DMS79 (cell line): ENCODE data around the gene TRIM66.
A peak's percentile ranks its signal among the peaks of the same experiment; 100 is the strongest.

Source experiments
- DNase-seq: peaks from one replicate; lab custom pipeline; 2025; lab: John Stamatoyannopoulos, UW

The TRIM66 gene

GRCh38 chr11:8566613-8567210, 115.8 kb downstream of the TRIM66 start:
- DNase-seq: peak; percentile 29

- no peak for DNase-seq
Observed at GRCh38 chr11:8564526-8564925, 117.9 kb downstream of the TRIM66 start.
